HuH-7.5 (cell line): ENCODE data around the gene LRRC10B.

Experiments used
- DNase-seq: peaks from one replicate; pipeline ENCODE4 v3.0.0; 2011; ENCODE audit warnings: low spot score

The LRRC10B gene

DNA sequence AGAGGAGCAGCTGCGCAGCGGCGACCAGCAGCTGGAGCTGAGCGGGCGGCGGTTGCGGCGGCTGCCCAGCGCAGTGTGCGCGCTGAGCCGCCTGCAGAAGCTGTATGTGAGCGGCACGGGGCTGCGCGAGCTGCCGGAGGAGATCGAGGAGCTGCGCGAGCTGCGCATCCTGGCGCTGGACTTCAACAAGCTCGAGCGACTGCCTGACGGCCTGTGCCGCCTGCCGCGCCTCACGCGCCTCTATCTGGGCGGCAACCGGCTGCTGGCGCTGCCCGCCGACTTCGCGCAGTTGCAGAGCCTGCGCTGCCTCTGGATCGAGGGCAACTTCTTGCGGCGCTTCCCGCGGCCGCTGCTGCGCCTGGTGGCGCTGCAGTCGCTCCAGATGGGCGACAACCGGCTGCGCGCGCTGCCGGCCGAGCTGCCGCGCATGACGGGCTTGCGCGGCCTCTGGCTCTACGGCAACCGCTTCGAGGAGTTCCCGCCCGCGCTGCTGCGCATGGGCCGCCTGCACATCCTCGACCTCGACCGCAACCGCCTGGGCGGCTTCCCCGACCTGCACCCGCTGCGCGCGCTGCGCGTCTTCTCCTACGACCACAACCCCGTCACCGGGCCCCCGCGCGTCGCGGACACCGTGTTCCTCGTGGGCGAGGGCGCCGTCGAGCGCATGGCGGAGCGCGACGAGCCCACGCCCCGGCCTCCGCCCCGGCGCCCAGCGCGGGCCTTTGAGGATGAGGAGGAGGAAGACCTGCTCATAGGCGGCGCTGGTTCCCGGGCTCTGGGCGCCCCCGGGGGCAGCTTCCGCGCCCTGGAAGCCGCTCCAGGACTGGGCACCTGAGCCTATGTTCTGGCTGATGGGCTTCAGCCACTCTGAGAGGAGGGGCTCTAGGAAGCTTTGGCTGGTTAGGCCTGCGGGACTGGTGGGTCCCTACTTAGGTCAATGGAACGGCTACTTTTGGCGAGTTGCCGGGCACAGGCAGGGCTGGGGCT, 787 bp downstream of the LRRC10B start:
- DNase-seq: peak; percentile 99

- DNase-seq: no peak
These were observed 1.8 kb downstream of the LRRC10B start for GRCh38 chr11:61510166-61510919.

DNA sequence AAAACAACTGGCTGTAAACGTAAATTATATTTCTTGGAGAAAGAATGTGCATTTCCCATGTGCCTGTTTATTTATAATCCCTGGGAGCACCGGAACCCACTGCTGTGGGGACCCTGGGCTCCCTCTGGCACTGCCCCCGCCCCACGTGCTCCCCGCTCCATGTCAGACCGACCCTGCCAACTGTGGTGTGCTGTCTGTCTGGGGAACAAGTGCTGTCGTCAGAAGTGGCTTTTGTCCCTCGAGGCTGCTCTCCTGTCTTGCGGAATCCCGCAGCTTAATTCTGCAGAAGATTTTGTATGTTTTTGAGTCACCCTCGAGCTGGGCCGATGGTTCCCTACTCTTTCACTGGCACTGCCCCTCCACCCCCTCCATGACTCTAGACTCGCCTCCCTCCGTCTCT, 2.4 kb downstream of the LRRC10B start:
- DNase-seq: no peak

DNA sequence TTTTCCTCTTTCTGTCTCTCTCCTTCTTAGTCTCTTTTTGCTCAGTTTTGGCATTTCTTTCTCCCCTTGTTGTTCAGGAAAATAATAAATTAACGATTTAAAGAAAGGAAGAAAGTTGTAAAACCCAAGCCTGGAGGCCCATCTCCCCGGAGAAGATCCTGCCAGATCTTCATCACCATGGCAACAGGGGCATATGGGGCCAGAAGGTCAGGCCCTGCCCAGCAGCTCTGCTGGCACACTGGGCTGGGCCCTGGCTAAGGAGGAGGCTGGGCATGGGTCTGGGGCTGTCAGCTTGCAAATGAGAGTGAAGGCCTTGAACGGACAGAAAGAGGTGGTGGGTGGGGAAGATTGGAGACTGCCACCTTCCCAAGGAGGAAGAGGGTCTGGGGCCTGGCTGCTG, 2.8 kb downstream of the LRRC10B start:
- DNase-seq: no peak

- no peak for DNase-seq
These were observed 3.9 kb downstream of the LRRC10B start for GRCh38 chr11:61512435-61512834.

DNA sequence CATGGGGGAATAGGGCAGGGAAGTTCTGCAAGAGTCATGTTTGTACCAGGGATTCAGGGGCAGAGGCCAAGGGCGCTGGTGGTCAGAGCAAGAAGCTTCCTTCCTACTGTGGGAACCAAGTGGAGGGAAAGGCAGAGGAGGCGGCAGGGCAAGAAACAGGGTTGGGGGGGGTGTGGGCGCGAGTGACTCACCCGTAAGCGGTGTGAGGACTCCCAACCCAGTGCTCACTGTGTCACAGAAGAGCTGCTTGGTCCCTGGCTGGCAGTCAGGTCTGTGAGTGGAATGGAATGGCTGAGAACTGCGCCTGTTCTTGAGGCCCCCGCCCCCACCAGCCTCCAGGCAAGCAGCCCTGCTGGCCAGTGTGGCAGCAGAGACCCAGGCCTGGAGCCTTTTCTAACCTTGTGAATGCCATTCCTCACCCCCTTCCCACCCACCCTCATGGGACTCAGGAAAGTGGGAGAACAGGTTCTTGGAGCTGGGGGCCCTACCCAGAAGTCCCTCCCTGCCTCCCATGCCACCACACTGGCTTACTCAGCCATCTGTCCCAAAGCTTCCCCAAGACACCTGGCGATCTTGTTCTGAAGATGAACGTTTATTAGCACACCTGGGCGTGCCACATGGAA, 4.7 kb downstream of the LRRC10B start:
- no peak for DNase-seq

DNA sequence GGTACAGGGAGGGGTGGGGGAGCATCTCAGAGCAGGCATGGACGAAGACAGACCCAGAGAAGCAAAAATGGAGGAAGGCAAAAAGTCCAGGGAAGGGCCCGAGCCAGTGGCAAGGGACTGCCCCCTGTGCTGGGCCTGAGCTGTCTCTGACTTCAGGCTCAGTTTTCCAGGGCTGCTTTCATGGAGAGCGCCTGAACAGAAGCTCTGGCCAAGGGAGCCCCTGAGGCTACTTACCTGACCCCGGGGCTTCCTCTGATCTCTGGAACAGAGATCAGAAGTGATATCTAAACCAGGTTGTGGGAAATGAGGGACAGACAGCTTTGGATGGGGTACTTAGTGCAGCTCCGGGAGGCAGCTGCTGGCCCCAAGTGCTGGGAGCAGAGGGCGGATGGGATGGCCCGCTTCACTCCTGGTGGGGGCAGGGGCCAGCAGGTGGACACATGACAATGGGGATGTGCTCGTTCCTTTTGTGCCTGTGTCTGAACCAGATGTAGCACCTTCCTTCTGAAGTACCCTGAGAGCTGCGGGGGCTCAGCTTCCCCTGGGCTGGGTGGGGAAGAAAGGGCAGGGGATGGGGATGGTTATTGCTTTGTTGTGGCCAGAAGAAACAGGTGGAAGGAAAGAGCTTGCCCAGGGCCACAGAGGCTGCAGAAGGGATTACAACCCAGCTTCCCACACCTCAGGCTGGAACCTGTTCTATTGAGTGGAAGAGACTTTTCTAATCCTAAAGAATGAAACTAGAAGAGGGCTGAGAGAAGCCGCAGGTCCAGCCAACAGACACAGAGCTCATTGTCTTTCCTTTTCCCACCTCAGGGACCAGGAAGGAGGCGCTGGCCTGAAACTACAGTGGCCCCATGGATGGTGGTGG, 5.7 kb downstream of the LRRC10B start:
- DNase-seq: no peak

DNA sequence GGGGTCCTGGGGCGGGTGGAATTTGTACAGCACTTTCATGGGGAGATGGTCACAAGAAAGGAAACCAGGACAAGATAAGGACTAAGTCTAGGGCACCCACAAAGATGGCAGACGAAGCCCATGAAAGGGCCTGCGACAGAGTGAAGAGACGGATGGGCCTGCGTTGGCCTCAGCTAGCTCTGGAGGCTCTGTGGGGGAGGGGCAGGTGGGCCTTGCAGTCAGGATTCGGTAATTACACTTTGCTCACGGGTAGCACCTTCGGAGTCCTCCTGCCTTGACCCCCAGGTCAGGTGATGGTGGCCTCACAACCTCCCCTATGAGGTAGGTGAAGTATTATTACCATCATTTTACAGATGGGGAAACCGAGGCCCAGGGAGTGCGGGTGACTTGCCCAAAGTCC, 7.1 kb downstream of the LRRC10B start:
- no peak for DNase-seq

GRCh38 chr11:61516191-61516590, 7.6 kb downstream of the LRRC10B start:
- DNase-seq: no peak

GRCh38 chr11:61516675-61517572, 8.4 kb downstream of the LRRC10B start:
- peak; percentile 97 for DNase-seq

- no peak for DNase-seq
These were observed 9.7 kb downstream of the LRRC10B start for GRCh38 chr11:61518032-61518795.

GRCh38 chr11:61522881-61523280, 14.3 kb downstream of the LRRC10B start:
- DNase-seq: no peak

DNA sequence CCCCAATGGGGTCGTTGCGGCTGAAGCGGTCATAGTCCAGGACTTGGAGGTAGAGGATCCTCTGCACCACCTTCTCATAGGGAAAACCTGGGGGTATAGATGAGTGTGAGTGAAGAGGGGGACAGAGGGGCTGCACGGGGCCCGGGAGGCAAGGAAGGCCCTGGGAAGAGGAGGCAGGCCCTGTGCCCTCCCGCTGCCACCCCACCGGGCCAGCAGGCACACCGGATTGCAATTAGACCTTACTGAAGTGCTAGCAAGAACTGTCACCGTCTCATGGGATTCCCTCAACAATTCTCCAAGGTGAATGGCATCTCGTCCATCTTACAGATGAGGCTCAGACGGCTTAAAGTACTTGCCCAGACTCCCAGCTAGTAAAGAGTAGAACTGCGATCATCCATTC, 15.9 kb downstream of the LRRC10B start:
- no peak for DNase-seq

- DNase-seq: no peak
These were observed 16.5 kb downstream of the LRRC10B start for GRCh38 chr11:61524963-61525587.

GRCh38 chr11:61526229-61526628, 17.7 kb downstream of the LRRC10B start:
- DNase-seq: no peak

DNA sequence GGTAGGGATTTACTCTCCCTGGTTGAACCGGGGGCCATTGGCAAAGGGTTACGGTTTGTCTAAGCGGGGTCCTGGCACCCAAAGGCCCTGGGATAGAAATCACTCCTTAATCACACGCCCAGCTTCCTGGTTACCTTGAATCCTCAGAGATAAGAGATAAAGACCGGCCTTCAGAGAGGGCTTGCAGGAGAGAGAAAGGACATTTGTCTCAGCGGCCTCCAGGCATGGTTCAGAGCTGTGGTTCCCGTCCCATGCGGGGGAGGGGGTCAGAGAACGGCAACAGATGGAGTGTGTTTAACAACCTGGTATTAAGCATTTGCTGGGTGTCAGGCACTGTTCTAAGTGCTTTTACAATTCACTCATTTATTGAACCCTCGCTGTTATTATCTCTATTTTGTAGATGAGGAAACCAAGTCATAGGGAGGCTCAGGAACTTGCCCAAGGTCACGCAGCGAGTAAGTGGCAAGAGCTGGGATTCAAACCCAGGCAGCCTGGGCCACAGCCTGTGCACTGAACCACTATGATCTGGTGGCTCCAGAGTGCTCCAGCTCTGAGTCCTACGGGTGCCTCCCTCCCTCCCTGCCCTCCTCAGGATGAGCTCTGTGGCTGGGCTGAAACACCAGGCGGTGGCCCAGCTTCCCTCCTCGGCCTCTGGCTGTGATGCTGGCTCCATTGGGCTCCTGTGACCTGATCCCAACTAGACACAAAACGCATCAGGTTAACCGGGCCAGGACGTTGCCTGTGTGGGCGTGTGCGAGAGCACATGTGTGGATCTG, 18.6 kb downstream of the LRRC10B start:
- DNase-seq: no peak

DNA sequence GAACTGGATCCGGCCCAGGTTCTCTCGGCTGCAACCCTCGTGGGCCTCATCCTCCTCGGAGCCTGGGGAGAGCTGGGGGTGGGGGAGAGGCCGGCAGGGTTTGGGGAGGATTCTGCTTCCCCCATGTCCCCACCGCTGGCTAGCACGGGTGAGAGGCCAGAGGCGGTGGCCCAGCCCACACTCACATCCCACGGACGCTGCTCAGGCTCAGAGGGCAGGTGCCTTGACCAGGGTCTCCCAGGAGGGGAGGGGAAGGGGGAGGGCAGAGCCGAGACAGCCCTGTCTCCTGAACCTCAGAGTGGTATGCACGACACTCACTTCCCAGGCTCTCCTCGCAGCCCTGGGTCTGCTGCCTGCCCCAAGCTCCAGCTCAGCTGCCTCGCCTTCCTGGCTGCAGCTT, 19.6 kb downstream of the LRRC10B start:
- no peak for DNase-seq

DNA sequence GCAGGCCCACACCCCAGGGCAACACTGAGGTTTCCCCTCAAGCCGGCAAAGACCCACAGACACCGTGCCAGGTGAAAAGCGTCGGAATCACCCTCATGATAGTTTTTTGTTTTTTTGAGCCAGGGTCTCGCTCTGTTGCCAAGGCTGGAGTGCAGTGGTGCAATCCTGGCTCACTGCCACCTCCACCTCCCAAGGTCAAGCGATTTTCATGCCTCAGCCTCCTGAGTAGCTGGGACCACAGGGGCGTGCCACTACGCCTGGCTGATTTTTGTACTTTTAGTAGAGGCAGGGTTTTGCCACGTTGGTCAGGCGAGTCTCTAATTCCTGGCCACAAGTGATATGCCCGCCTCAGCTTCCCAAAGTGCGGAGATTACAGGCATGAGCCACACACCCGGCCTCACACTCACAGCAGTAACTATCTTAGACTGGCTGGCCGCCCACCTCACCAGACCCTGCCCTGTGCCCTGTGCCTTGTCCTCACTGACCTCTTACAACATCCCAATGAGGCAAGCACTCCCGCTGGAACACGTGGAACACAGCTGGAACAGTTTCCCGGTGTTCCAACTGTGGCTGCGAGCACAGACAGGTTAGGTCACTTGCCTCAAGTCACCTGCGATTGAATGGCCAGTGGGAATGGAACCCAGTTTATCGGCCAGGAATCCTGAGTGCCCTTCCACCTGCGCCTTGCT, 21.1 kb downstream of the LRRC10B start:
- DNase-seq: peak; percentile 86
